DOHH2 (cell line): Measurements from ENCODE around the gene SRRM2.

ENCODE experiments used
- H3F3A ChIP-seq: fragments of 200-600 bp; sonication (generic), shearing (Covaris generic); 2 replicates; pipeline ENCODE4 v1.6.0; 2016; ENCODE audit warnings: antibody characterized with exemption, mild to moderate bottlenecking; ENCODE audit not compliant: control insufficient read depth, insufficient read depth
- H3K27ac ChIP-seq: fragments of 200-600 bp; sonication (generic); 2 replicates; pipeline ENCODE4 v1.5.1; 2014; ENCODE audit warnings: low read depth, mild to moderate bottlenecking, low read length, moderate library complexity
- H3K27me3 ChIP-seq: fragments of 200-600 bp; sonication (generic); 2 replicates; pipeline ENCODE4 v1.6.1; 2014; ENCODE audit warnings: mild to moderate bottlenecking, low read length, mixed read lengths; ENCODE audit not compliant: control insufficient read depth
- H3K36me3 ChIP-seq: fragments of 200-600 bp; sonication (generic); 2 replicates; pipeline ENCODE4 v1.6.1; 2014; ENCODE audit warnings: mild to moderate bottlenecking, low read length, moderate library complexity, mixed read lengths; ENCODE audit not compliant: control insufficient read depth
- H3K4me1 ChIP-seq: fragments of 200-600 bp; sonication (generic); 2 replicates; pipeline ENCODE4 v1.6.1; 2014; ENCODE audit warnings: mild to moderate bottlenecking, low read length, mixed read lengths; ENCODE audit not compliant: control insufficient read depth
- H3K4me2 ChIP-seq: fragments of 200-600 bp; sonication (generic); 2 replicates; pipeline ENCODE4 v1.6.0; 2014; ENCODE audit warnings: mild to moderate bottlenecking, low read length, moderate library complexity
- H3K4me3 ChIP-seq: fragments of 200-600 bp; sonication (generic); 2 replicates; pipeline ENCODE4 v1.5.1; 2014; ENCODE audit warnings: mild to moderate bottlenecking, low read length, mixed read lengths
- H3K79me2 ChIP-seq: fragments of 200-600 bp; sonication (generic); 2 replicates; pipeline ENCODE4 v1.6.1; 2014; ENCODE audit warnings: mild to moderate bottlenecking, low read length, mixed read lengths; ENCODE audit not compliant: control insufficient read depth
- H3K9me2 ChIP-seq: fragments of 200-600 bp; sonication (generic); replicated peaks from 2 replicates; pipeline ENCODE4 v1.6.1; 2014; ENCODE audit warnings: mild to moderate bottlenecking, low read length, mixed read lengths; ENCODE audit not compliant: control insufficient read depth
- H3K9me3 ChIP-seq: fragments of 200-600 bp; sonication (generic); 2 replicates; pipeline ENCODE4 v1.6.1; 2014; ENCODE audit warnings: antibody characterized with exemption, low read length, mixed read lengths; ENCODE audit not compliant: control insufficient read depth, insufficient read depth
- H4K20me1 ChIP-seq: fragments of 200-600 bp; sonication (generic); 2 replicates; pipeline ENCODE4 v1.6.0; 2014; ENCODE audit warnings: low read depth, mild to moderate bottlenecking, antibody characterized with exemption, low read length, moderate library complexity; ENCODE audit not compliant: control insufficient read depth, insufficient read depth
- EZH2phosphoT487 ChIP-seq: fragments of 200-600 bp; sonication (generic); IDR thresholded peaks from 2 replicates; pipeline ENCODE4 v1.6.1; 2017; ENCODE audit warnings: borderline replicate concordance, mild to moderate bottlenecking, antibody characterized with exemption, low read length, moderate library complexity, mixed read lengths
- TF ChIP-seq, protein P1 (sequence below): fragments of 200-600 bp; sonication (generic); IDR thresholded peaks from one replicate; pipeline ENCODE4 v1.5.1; 2014; ENCODE audit warnings: antibody characterized with exemption, mild to moderate bottlenecking, low read depth, low read length; ENCODE audit not compliant: poor library complexity, severe bottlenecking

The SRRM2 gene

DNA sequence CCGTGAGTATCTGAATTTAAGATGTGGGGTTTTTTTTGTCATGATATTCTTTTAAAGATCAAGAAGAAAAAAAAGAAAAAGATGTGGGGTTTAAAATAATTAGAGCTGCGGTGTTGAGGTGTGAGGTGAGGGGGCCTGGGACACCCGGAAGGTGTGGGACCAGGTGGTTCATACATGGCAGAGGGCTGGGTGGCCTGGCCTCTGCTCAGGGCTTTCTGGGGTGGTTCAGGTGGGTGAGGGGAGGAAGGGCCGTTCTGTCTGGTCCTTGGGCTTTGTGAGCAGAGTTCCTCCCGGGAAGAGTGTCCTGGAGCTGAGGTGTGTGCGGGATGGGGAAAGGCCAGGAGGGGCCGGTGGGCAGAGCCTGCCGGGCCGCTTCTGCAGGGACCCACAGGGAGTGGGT lies 37.4 kb upstream of the SRRM2 start:
- H3K27ac ChIP-seq: no peak overlapping the region
- H3K27me3 ChIP-seq: peaks cover 4% of the 10 kb centered on the region; the same call in 1 of the 2 replicates
- H3K4me3 ChIP-seq: no peak overlapping the region
- no peaks in the 10 kb centered on the region; the same call in 1 of the 2 replicates for H4K20me1 ChIP-seq
- no peaks in the 10 kb centered on the region for H3K9me2 ChIP-seq
- no peaks in the 10 kb centered on the region for H3K79me2 ChIP-seq
- H3K4me2 ChIP-seq: no peak overlapping the region
- no peak for TF ChIP-seq EZH2phosphoT487
- TF ChIP-seq, protein P1, sequence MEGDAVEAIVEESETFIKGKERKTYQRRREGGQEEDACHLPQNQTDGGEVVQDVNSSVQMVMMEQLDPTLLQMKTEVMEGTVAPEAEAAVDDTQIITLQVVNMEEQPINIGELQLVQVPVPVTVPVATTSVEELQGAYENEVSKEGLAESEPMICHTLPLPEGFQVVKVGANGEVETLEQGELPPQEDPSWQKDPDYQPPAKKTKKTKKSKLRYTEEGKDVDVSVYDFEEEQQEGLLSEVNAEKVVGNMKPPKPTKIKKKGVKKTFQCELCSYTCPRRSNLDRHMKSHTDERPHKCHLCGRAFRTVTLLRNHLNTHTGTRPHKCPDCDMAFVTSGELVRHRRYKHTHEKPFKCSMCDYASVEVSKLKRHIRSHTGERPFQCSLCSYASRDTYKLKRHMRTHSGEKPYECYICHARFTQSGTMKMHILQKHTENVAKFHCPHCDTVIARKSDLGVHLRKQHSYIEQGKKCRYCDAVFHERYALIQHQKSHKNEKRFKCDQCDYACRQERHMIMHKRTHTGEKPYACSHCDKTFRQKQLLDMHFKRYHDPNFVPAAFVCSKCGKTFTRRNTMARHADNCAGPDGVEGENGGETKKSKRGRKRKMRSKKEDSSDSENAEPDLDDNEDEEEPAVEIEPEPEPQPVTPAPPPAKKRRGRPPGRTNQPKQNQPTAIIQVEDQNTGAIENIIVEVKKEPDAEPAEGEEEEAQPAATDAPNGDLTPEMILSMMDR: no peak
- H3K9me3 ChIP-seq: no peaks in the 10 kb centered on the region
- peaks cover 4% of the 10 kb centered on the region for H3K4me1 ChIP-seq
- H3F3A ChIP-seq: no peaks in the 10 kb centered on the region; the same call in 1 of the 2 replicates
- no peaks in the 10 kb centered on the region for H3K36me3 ChIP-seq

DNA sequence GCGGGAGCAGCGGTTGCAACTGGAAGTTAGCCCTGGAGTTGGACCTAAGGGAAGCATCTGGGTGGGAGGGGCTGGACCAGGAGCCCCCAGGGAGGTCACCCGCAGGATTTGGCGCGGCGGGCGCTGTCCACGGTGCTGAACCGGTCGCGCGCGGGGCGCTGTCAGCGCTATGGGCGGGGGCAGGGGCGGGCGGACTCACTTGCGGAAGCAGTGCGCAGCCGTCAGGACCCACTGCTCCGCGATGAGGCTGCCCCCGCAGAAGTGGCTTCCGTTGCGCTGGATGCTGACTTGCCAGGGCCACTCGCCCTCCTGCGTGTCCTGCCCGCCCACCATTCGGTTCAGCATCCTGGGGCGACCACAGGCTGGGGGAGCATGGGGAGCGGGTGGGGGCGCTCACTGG lies 36.9 kb upstream of the SRRM2 start:
- Histone ChIP-seq H3K4me2 (peak overlapping the region; percentile 57), H3K4me1 (peaks cover 4% of the 10 kb centered on the region)

GRCh38 chr16:2715966-2716885 lies 36.2 kb upstream of the SRRM2 start:
- no peak overlapping the region; the same call in 1 of the 2 replicates for H3K4me3 ChIP-seq
- H4K20me1 ChIP-seq: no peaks in the 10 kb centered on the region; the same call in 1 of the 2 replicates
- peak overlapping the region; percentile 57 for H3K4me2 ChIP-seq
- H3K36me3 ChIP-seq: no peaks in the 10 kb centered on the region
- no peak overlapping the region for H3K27ac ChIP-seq
- H3K9me3 ChIP-seq: no peaks in the 10 kb centered on the region
- peaks cover 4% of the 10 kb centered on the region; the same call in 1 of the 2 replicates for H3K27me3 ChIP-seq
- no peaks in the 10 kb centered on the region for H3K79me2 ChIP-seq
- no peaks in the 10 kb centered on the region for H3K9me2 ChIP-seq
- peaks cover 4% of the 10 kb centered on the region for H3K4me1 ChIP-seq
- TF ChIP-seq, protein P1: no peak
- no peak for TF ChIP-seq EZH2phosphoT487
- H3F3A ChIP-seq: no peaks in the 10 kb centered on the region; the same call in 1 of the 2 replicates

More for the DNA sequence above, 36.9 kb upstream of the SRRM2 start:
- H3F3A ChIP-seq: no peaks in the 10 kb centered on the region; the same call in 1 of the 2 replicates
- H4K20me1 ChIP-seq: no peaks in the 10 kb centered on the region; the same call in 1 of the 2 replicates
- no peaks in the 10 kb centered on the region for H3K9me3 ChIP-seq
- H3K27me3 ChIP-seq: peaks cover 4% of the 10 kb centered on the region; the same call in 1 of the 2 replicates
- H3K27ac ChIP-seq: no peak overlapping the region
- H3K9me2 ChIP-seq: no peaks in the 10 kb centered on the region
- H3K36me3 ChIP-seq: no peaks in the 10 kb centered on the region
- no peaks in the 10 kb centered on the region for H3K79me2 ChIP-seq
- TF ChIP-seq, protein P1: no peak
- no peak overlapping the region; the same call in 1 of the 2 replicates for H3K4me3 ChIP-seq
